Measurements from ENCODE around the gene EXD3.
"Not testable (repeated sequence)": the region's sequence is repeated elsewhere in the genome, so short reads cannot be mapped to it uniquely, and the experiment has no call there.

EXD3 gene

GRCh38 chr9:137265496-137266161, 157.3 kb downstream of the EXD3 start:
- DNase-seq = no peak

GRCh38 chr9:137264067-137264466, 158.9 kb downstream of the EXD3 start:
- no peak for DNase-seq

- DNase-seq = no peak
Measured at GRCh38 chr9:137263506-137263905, 159.5 kb downstream of the EXD3 start.

- no peak for DNase-seq
Measured at GRCh38 chr9:137262909-137263285, 160.1 kb downstream of the EXD3 start.

- DNase-seq = not testable (repeated sequence)
Measured at GRCh38 chr9:137262173-137262908, 160.6 kb downstream of the EXD3 start.
